A673 (cell line): Measurements from ENCODE around the gene TEAD1. TPM values are rescaled to one million over a fixed set of nuclear protein-coding genes. Genes with fewer than 3 reads are reported as not detected.

ENCODE experiments used
- BruUV-seq: library from RNA; stranded (reverse); fragments of 400-500 nt; replicated peaks from 2 replicates; lab custom pipeline; 2021; lab: Mats Ljungman, UMichigan
- CTCF ChIA-PET: fragments of 300-600 bp; sonication (Branson Sonifier 250); formaldehyde crosslinking; loops from one replicate; lab custom pipeline; 2022; ENCODE audit warnings: antibody characterized with exemption; lab: Charles Lee
- POLR2A ChIA-PET: fragments of 300-600 bp; sonication (Branson Sonifier 250); formaldehyde crosslinking; loops from one replicate; lab custom pipeline; 2022; ENCODE audit warnings: antibody characterized with exemption; ENCODE audit not compliant: low non-redundant PET; lab: Charles Lee
- DNase-seq: peaks from one replicate; pipeline ENCODE4 v3.0.0-alpha.2; 2015; ENCODE audit warnings: low spot score
- H3K27ac ChIP-seq: fragments of 200-600 bp; sonication (generic); 2 replicates; pipeline ENCODE4 v1.5.1; 2016; ENCODE audit warnings: mixed run types, low read depth, mild to moderate bottlenecking, mixed read lengths, antibody characterized with exemption, low read length; ENCODE audit not compliant: poor library complexity, severe bottlenecking
- H3K27me3 ChIP-seq: fragments of 200-600 bp; sonication (generic); replicated peaks from 2 replicates; pipeline ENCODE4 v1.6.1; 2017; ENCODE audit warnings: mixed run types, low read depth, mild to moderate bottlenecking, mixed read lengths, antibody characterized with exemption, low read length; ENCODE audit not compliant: insufficient read depth, poor library complexity
- H3K36me3 ChIP-seq: fragments of 200-600 bp; sonication (generic); 2 replicates; pipeline ENCODE4 v1.6.1; 2016; ENCODE audit warnings: mixed run types, mild to moderate bottlenecking, mixed read lengths, antibody characterized with exemption, low read length; ENCODE audit not compliant: insufficient read depth, poor library complexity, severe bottlenecking
- H3K4me1 ChIP-seq: fragments of 200-600 bp; sonication (generic); 2 replicates; pipeline ENCODE4 v1.6.1; 2017; ENCODE audit warnings: mixed run types, mild to moderate bottlenecking, mixed read lengths, antibody characterized with exemption, low read length; ENCODE audit not compliant: insufficient read depth, poor library complexity, severe bottlenecking
- H3K4me3 ChIP-seq: fragments of 200-600 bp; sonication (generic); 2 replicates; pipeline ENCODE4 v1.5.1; 2016; ENCODE audit warnings: low read depth, mixed run types, mild to moderate bottlenecking, mixed read lengths, low read length; ENCODE audit not compliant: poor library complexity, severe bottlenecking
- H3K9me3 ChIP-seq: fragments of 200-600 bp; sonication (generic); 2 replicates; pipeline ENCODE4 v1.6.1; 2016; ENCODE audit warnings: mixed run types, low read depth, mild to moderate bottlenecking, mixed read lengths, antibody characterized with exemption, low read length; ENCODE audit not compliant: poor library complexity, severe bottlenecking
- CTCF ChIP-seq: fragments of 300-800, 200-600 bp; sonication (generic); conservative IDR thresholded peaks from 2 replicates; pipeline ENCODE4 v1.5.1; 2017; ENCODE audit warnings: low read depth, mild to moderate bottlenecking, antibody characterized with exemption, low read length, moderate library complexity, mixed read lengths
- EZH2 ChIP-seq: fragments of 200-600 bp; sonication (generic); IDR thresholded peaks from 2 replicates; pipeline ENCODE4 v1.6.1; 2017; ENCODE audit warnings: borderline replicate concordance, low read depth, mild to moderate bottlenecking, mixed read lengths, antibody characterized with exemption, low read length; ENCODE audit not compliant: poor library complexity, severe bottlenecking
- intact Hi-C: fragments of 100-400 bp; cut with micrococcal nuclease; formaldehyde crosslinking; loops from one replicate; pipeline ENCODE4 v1.10.0; 2022; ENCODE audit not compliant: unreplicated experiment
- total RNA-seq: library from RNA; stranded (reverse); gene quantifications from 2 replicates; pipeline ENCODE4 v1.2.3, GENCODE V29; 2021

Gene TEAD1
- total RNA-seq, 1 experiment from 2014 or later: 81.8 TPM

- intact Hi-C loops: no loop called here
Observed at GRCh38 chr11:12683874-12684273, 9.7 kb downstream of the TEAD1 start.

GRCh38 chr11:12684315-12684714 is 10.1 kb downstream of the TEAD1 start:
- Histone ChIP-seq H3K9me3 (no peaks in the 10 kb centered on the region), H3K27ac (no peak overlapping the region), H3K4me1 (peaks cover 50% of the 10 kb centered on the region), H3K4me3 (no peak overlapping the region), H3K27me3 (no peaks in the 10 kb centered on the region), H3K36me3 (no peaks in the 10 kb centered on the region)
- ChIA-PET POLR2A (no interaction called here), CTCF (interaction anchor here (0.5 kb wide), 1 partner anchor 20 kb away, joined by 3 read pairs; no protein-coding TSS in a partner anchor)
- DNase-seq: no peak
- intact Hi-C loops: no loop called here
- no TSS peak for BruUV-seq
- TF ChIP-seq EZH2 (no peak), CTCF (no peak)

More at GRCh38 chr11:12683874-12684273, 9.7 kb downstream of the TEAD1 start:
- no peak for DNase-seq
- BruUV-seq: no TSS peak
- Histone ChIP-seq H3K4me3 (no peak overlapping the region), H3K9me3 (no peaks in the 10 kb centered on the region), H3K36me3 (no peaks in the 10 kb centered on the region), H3K27ac (no peak overlapping the region), H3K4me1 (peaks cover 50% of the 10 kb centered on the region), H3K27me3 (no peaks in the 10 kb centered on the region)
- CTCF ChIA-PET: no interaction called here
- TF ChIP-seq EZH2: no peak
- TF ChIP-seq CTCF: no peak
- POLR2A ChIA-PET: no interaction called here

- no peaks in the 10 kb centered on the region for H3K27me3 ChIP-seq
- peaks cover 49% of the 10 kb centered on the region for H3K4me1 ChIP-seq
- intact Hi-C loops: no loop called here
- no peak overlapping the region for H3K4me3 ChIP-seq
- POLR2A ChIA-PET: no interaction called here
- no peak for TF ChIP-seq EZH2
- CTCF ChIA-PET: interaction anchor here (0.5 kb wide), 1 partner anchor 20 kb away, joined by 3 read pairs; no protein-coding TSS in a partner anchor
- no TSS peak for BruUV-seq
- no peaks in the 10 kb centered on the region for H3K36me3 ChIP-seq
- DNase-seq: no peak
- no peak overlapping the region for H3K27ac ChIP-seq
- H3K9me3 ChIP-seq: no peaks in the 10 kb centered on the region
Observed at GRCh38 chr11:12684816-12685215, 10.6 kb downstream of the TEAD1 start.

- ChIA-PET POLR2A (no interaction called here), CTCF (no interaction called here)
- Histone ChIP-seq H3K4me3 (no peak overlapping the region), H3K36me3 (no peaks in the 10 kb centered on the region), H3K9me3 (no peaks in the 10 kb centered on the region), H3K27ac (no peak overlapping the region), H3K4me1 (peaks cover 47% of the 10 kb centered on the region), H3K27me3 (no peaks in the 10 kb centered on the region)
- no peak for DNase-seq
- no TSS peak for BruUV-seq
- intact Hi-C loops: no loop called here
- TF ChIP-seq EZH2 (no peak), CTCF (no peak)
Observed at GRCh38 chr11:12685229-12685628, 11.0 kb downstream of the TEAD1 start.
